ENCODE results near the gene AKR1B15.

The AKR1B15 gene

GRCh38 chr7:134627775-134628153 lies 78.9 kb downstream of the AKR1B15 start:
- TF ChIP-seq, protein P1, sequence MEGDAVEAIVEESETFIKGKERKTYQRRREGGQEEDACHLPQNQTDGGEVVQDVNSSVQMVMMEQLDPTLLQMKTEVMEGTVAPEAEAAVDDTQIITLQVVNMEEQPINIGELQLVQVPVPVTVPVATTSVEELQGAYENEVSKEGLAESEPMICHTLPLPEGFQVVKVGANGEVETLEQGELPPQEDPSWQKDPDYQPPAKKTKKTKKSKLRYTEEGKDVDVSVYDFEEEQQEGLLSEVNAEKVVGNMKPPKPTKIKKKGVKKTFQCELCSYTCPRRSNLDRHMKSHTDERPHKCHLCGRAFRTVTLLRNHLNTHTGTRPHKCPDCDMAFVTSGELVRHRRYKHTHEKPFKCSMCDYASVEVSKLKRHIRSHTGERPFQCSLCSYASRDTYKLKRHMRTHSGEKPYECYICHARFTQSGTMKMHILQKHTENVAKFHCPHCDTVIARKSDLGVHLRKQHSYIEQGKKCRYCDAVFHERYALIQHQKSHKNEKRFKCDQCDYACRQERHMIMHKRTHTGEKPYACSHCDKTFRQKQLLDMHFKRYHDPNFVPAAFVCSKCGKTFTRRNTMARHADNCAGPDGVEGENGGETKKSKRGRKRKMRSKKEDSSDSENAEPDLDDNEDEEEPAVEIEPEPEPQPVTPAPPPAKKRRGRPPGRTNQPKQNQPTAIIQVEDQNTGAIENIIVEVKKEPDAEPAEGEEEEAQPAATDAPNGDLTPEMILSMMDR (IDR thresholded peaks at IDR 0.05; ENCODE audit: control extremely low read depth, extremely low read depth, low read depth, missing control alignments): no peak

GRCh38 chr7:134629445-134629844 lies 80.5 kb downstream of the AKR1B15 start:
- TF ChIP-seq, protein P1 (IDR thresholded peaks at IDR 0.05; ENCODE audit: control extremely low read depth, extremely low read depth, low read depth, missing control alignments): no peak
- ChIA-PET POLR2A (no interaction called here), CTCF (interaction anchor here (1.0 to 7.7 kb wide), 5 partner anchors 10 to 541 kb away, joined by 3 to 99 read pairs (median 4); partner anchors contain the start of genes BPGM and CYREN)
- DNase-seq (ENCODE audit: extremely low spot score): no peak

More at GRCh38 chr7:134627775-134628153, 78.9 kb downstream of the AKR1B15 start:
- DNase-seq (ENCODE audit: extremely low spot score): no peak
- ChIA-PET POLR2A (no interaction called here), CTCF (no interaction called here)

All from GM10248 (cell line).